CD4-positive, CD25-positive, alpha-beta regulatory T cell (primary cell): ENCODE measurements around the gene ABCA2. TPM values are rescaled to one million over a fixed set of nuclear protein-coding genes. Genes with fewer than 3 reads are reported as not detected.

Source experiments
- ATAC-seq, 2 donors: fragments of 150-1000 bp; cut with Tn5 transposase; one replicate each; pipeline ENCODE4 v1.10.0; 2021; ENCODE audit warnings: low read depth in 2 of 2, moderate number of reproducible peaks in 2 of 2, moderate library complexity in 1 of 2
- DNase-seq, 3 donors: peaks; one replicate each; pipeline versions ENCODE4 v3.0.0 to v3.0.0-alpha.2; 2012 to 2022; ENCODE audit warnings: mixed read lengths in 1 of 3
- H3K27ac ChIP-seq: one replicate; pipeline ENCODE4 v1.7.0; 2013; ENCODE audit warnings: mild to moderate bottlenecking, low read length; ENCODE audit not compliant: insufficient read depth, poor library complexity, severe bottlenecking
- H3K27me3 ChIP-seq: one replicate; pipeline ENCODE4 v1.7.0; 2013; ENCODE audit warnings: low read length; ENCODE audit not compliant: control insufficient read depth, insufficient read depth
- H3K36me3 ChIP-seq: one replicate; pipeline ENCODE4 v1.7.0; 2013; ENCODE audit warnings: mild to moderate bottlenecking, low read length, moderate library complexity; ENCODE audit not compliant: control insufficient read depth, insufficient read depth
- H3K4me1 ChIP-seq: 2 replicates; pipeline ENCODE4 v1.7.0; 2013; ENCODE audit warnings: mild to moderate bottlenecking, low read length; ENCODE audit not compliant: insufficient read depth, control insufficient read depth, poor library complexity, severe bottlenecking
- H3K4me3 ChIP-seq: one replicate; pipeline ENCODE4 v1.7.0; 2013; ENCODE audit warnings: low read depth, mild to moderate bottlenecking, low read length, moderate library complexity
- H3K9me3 ChIP-seq, 2 experiments: 1 replicate in 1 of 2; 2 replicates in 1 of 2; pipeline ENCODE4 v1.7.0; 2013; ENCODE audit warnings: low read length in 2 of 2, mild to moderate bottlenecking in 1 of 2, moderate library complexity in 1 of 2; ENCODE audit not compliant: control insufficient read depth in 2 of 2
- H3K27ac Mint-ChIP-seq, 3 donors: one replicate each; pipeline ENCODE4 v1.8.0; 2020 to 2022; ENCODE audit warnings: mild to moderate bottlenecking in 3 of 3, mixed read lengths in 3 of 3, moderate library complexity in 2 of 3
- H3K27me3 Mint-ChIP-seq: one replicate; pipeline ENCODE4 v1.8.0; 2022; ENCODE audit warnings: mild to moderate bottlenecking, mixed read lengths
- H3K36me3 Mint-ChIP-seq: one replicate; pipeline ENCODE4 v1.8.0; 2020; ENCODE audit warnings: mixed read lengths
- H3K4me1 Mint-ChIP-seq, 4 donors: one replicate each; pipeline ENCODE4 v1.8.0; 2020 to 2022; ENCODE audit warnings: mixed read lengths in 4 of 4, mild to moderate bottlenecking in 1 of 4
- H3K4me3 Mint-ChIP-seq, 4 donors: one replicate each; pipeline ENCODE4 v1.8.0; 2020 to 2022; ENCODE audit warnings: mild to moderate bottlenecking in 4 of 4, mixed read lengths in 4 of 4, moderate library complexity in 3 of 4
- H3K9me3 Mint-ChIP-seq, 7 donors: one replicate each; pipeline ENCODE4 v1.8.0; 2020 to 2022; ENCODE audit warnings: mixed read lengths in 7 of 7, mild to moderate bottlenecking in 3 of 7, moderate library complexity in 2 of 7
- polyA plus RNA-seq, 4 donors: library from polyadenylated mRNA; unstranded; fragments of 300-500 nt; fragmentation: Illumina TruSeq; gene quantifications; one replicate each; pipeline ENCODE4 v1.2.3, GENCODE V29; 2021
- total RNA-seq: library from RNA; stranded (reverse); gene quantifications from one replicate; pipeline ENCODE4 v1.2.3, GENCODE V29; 2022

ABCA2 gene
- total and polyA plus RNA-seq, 5 donors from 2014 or later: 3.8 to 135 (median 4.5) TPM

- peaks cover 31% of the 10 kb centered on the region for H3K4me1 ChIP-seq
- H3K9me3 Mint-ChIP-seq: peaks cover 0 to 1% (median 0%) of the 10 kb centered on the region in 7 donors
- no peak for DNase-seq
These were observed 42.9 kb upstream of the ABCA2 start for GRCh38 chr9:137070906-137071275.

DNA sequence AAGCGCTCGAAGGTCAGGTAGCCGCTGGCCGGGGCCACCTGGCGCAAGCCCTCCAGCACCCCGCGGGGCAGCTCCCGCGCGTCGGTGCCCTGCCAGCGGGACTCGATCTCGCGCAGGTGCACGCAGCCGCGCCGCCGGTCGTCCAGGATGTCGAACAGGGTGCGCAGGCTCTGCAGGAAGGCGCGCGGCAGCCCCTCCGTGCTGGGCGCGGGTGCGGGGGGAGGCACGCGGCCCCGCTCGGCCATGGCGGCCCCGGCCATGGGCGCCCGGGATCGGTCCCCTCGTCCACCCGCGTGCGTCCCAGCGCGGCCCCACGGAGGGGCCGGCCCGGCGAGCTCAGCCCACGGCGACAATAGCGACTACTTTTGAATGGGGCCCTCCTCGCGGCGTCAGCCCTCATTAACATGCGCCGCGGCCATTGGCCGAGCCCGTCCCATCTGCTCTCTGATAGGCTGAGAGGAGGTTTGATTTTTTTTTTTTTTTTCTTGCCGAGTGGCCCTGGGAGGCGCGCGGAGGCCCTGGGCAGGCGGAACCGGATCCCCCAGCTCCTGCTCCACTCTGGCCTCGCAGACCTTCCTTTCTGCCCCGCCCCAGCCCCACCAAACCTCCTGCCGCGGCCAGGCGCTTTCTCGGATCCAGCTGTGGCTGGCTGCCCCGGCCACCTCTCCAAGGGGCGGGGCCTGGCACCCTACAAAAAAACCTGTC lies 42.3 kb upstream of the ABCA2 start, which contains the start of gene SAPCD2:
TSS of gene SAPCD2 (minus strand) at position 357 of the 705 bp plus-strand sequence. CDS start at position 260, 97 bp downstream.
- no peaks in the 10 kb centered on the region for H3K36me3 Mint-ChIP-seq

More at GRCh38 chr9:137070906-137071275, 42.9 kb upstream of the ABCA2 start:
- Mint-ChIP-seq H3K27ac (peak overlapping the region; percentile 49 to 86 (median 69)), H3K4me1 (peaks cover 4 to 20% (median 13%) of the 10 kb centered on the region in 4 donors), H3K4me3 (peak overlapping the region; percentile 47 to 86 (median 78)), H3K27me3 (peaks cover 4% of the 10 kb centered on the region), H3K36me3 (no peaks in the 10 kb centered on the region)
- ATAC-seq: no peak
- Histone ChIP-seq H3K27ac (peak overlapping the region; percentile 63), H3K36me3 (no peaks in the 10 kb centered on the region), H3K4me3 (no peak overlapping the region), H3K9me3 (no peaks in the 10 kb centered on the region), H3K27me3 (no peaks in the 10 kb centered on the region)

GRCh38 chr9:137069508-137070091 lies 41.6 kb upstream of the ABCA2 start:
- H3K4me1 ChIP-seq: peaks cover 31% of the 10 kb centered on the region
- H3K36me3 ChIP-seq: no peaks in the 10 kb centered on the region
- peaks cover 4% of the 10 kb centered on the region for H3K27me3 Mint-ChIP-seq
- peak overlapping the region in 3 of 4 donors; percentile 32 to 62 (median 39) for H3K4me3 Mint-ChIP-seq
- ATAC-seq (no peak), DNase-seq (peak in 1 of 3 donors; percentile 21)
- no peaks in the 10 kb centered on the region for H3K36me3 Mint-ChIP-seq
- H3K9me3 Mint-ChIP-seq: peaks cover 0 to 1% (median 0%) of the 10 kb centered on the region in 7 donors
- H3K27me3 ChIP-seq: no peaks in the 10 kb centered on the region
- H3K27ac ChIP-seq: no peak overlapping the region
- H3K4me1 Mint-ChIP-seq: peaks cover 4 to 20% (median 13%) of the 10 kb centered on the region in 4 donors
- H3K27ac Mint-ChIP-seq: no peak overlapping the region
- H3K9me3 ChIP-seq: no peaks in the 10 kb centered on the region
- H3K4me3 ChIP-seq: no peak overlapping the region

More for the DNA sequence above, 42.3 kb upstream of the ABCA2 start, which contains the start of gene SAPCD2:
- Histone ChIP-seq H3K27ac (peak within 1 kb of the TSS; percentile 63), H3K4me3 (no peak within 1 kb of the TSS), H3K4me1 (peaks cover 31% of the 10 kb centered on the region), H3K36me3 (no peaks in the 10 kb centered on the region), H3K9me3 (no peaks in the 10 kb centered on the region), H3K27me3 (no peaks in the 10 kb centered on the region)
- Mint-ChIP-seq H3K27me3 (peaks cover 4% of the 10 kb centered on the region), H3K9me3 (peaks cover 0 to 1% (median 0%) of the 10 kb centered on the region in 7 donors), H3K4me3 (peak within 1 kb of the TSS; percentile 72 to 88 (median 84)), H3K27ac (peak within 1 kb of the TSS; percentile 49 to 86 (median 69)), H3K4me1 (peaks cover 4 to 20% (median 13%) of the 10 kb centered on the region in 4 donors)
- peak; percentile 87 to 88 for ATAC-seq
- DNase-seq: peak; percentile 83 to 93 (median 89)

DNA sequence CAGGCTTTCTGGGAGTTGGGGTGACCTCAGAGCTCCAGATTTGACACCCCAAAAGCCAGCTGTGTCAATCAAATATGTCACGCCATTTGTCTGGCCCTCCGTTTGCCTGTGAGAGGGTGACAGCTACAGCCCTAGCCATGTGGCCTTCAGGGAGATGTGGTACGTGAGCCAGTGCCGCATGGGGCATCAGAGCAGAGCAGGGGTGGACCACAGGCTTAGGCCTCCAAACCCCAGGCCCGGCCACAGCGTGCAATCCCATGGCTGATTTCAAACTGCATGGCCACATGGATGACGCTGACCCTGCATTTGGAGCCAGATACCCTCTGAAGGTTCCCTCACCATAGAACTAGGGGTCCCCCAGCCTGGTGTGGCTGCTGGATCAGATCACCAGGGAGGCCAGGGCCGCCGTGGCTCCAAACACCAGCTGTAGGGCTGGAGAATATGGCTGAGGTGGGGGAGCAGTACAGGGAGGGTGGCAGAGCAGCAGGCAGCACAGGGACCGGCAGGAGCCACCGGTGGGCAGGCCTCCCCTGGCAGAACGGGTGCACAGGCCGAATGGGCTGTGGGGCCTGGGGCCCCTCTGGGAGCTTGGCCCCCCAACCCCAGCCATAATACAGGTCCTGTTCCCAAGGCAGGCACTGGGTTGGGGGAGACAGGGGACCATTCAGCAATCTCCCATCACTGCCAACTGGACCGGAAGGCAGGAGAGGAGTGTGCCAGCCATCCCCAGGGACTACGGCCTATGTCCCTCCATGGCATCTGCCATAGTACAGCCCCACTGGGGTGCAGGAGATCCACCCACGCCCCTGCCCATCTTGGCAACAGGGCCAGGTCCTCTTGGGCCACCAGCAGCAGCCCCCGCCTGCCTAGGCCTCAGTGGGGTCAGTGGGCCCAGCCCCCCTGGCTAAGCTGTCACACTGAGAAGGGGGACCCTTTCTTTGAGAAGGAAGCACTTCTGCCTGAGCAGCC lies 40.8 kb upstream of the ABCA2 start:
- H3K36me3 ChIP-seq: no peaks in the 10 kb centered on the region
- no peak for ATAC-seq
- H3K27ac ChIP-seq: no peak overlapping the region
- H3K27me3 ChIP-seq: no peaks in the 10 kb centered on the region
- Mint-ChIP-seq H3K27me3 (peaks cover 4% of the 10 kb centered on the region), H3K4me3 (peak overlapping the region in 3 of 4 donors; percentile 32 to 62 (median 39)), H3K27ac (no peak overlapping the region), H3K4me1 (peaks cover 4 to 23% (median 12%) of the 10 kb centered on the region in 4 donors), H3K36me3 (no peaks in the 10 kb centered on the region), H3K9me3 (peaks cover 0 to 1% (median 0%) of the 10 kb centered on the region in 7 donors)
- no peak for DNase-seq
- H3K4me1 ChIP-seq: peaks cover 31% of the 10 kb centered on the region
- no peak overlapping the region for H3K4me3 ChIP-seq
- no peaks in the 10 kb centered on the region for H3K9me3 ChIP-seq

GRCh38 chr9:137067860-137068538 lies 40.0 kb upstream of the ABCA2 start:
- peak; percentile 75 to 93 (median 85) for DNase-seq
- H3K9me3 Mint-ChIP-seq: peaks cover 0 to 1% (median 0%) of the 10 kb centered on the region in 7 donors
- Histone ChIP-seq H3K36me3 (no peaks in the 10 kb centered on the region), H3K27me3 (no peaks in the 10 kb centered on the region), H3K9me3 (no peaks in the 10 kb centered on the region), H3K27ac (peak overlapping the region; percentile 34), H3K4me3 (no peak overlapping the region), H3K4me1 (peaks cover 31% of the 10 kb centered on the region)
- H3K4me3 Mint-ChIP-seq: peak overlapping the region; percentile 59 to 86 (median 80)
- H3K4me1 Mint-ChIP-seq: peaks cover 4 to 23% (median 11%) of the 10 kb centered on the region in 4 donors
- H3K27ac Mint-ChIP-seq: peak overlapping the region; percentile 26 to 86 (median 85)
- H3K36me3 Mint-ChIP-seq: no peaks in the 10 kb centered on the region
- peak; percentile 57 to 64 for ATAC-seq
- H3K27me3 Mint-ChIP-seq: peaks cover 4% of the 10 kb centered on the region

DNA sequence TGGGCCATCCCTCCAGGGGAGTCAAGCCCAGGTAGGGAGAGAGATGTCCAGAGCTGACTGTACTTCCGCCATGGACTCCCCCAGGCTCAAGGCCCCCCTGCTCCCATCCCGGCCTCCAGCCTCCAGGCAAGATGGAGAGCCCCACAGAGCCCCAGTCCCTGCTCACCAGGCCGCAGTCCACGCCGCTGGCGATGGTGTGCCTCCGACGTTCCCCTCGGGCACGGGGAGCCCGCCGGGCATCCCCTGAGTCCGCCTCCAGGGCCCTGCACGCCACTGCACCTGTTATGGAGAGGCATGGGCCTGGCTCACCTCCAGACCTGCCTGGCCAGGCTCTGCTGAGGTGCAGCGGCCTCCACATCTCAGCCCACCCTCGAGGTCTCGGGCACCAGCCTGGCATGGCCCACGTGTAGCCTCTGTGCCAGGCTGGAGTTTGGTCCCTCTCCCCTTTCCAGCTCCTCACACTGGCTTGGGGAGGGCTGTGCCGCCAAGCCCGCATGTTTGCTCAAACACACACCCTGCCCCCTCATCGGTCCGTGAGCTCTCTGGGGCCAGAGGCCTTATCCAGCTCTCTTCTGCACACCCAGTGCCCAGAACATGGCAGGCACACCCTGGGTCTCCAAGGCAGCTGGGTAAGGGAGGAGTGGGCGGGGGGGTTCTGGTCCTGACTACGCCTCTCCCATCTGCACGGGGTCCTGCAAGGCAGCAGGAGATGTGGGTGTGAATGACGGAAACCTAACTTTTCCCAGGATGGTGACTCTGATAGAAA lies 38.2 kb upstream of the ABCA2 start:
- H3K27me3 Mint-ChIP-seq: peaks cover 4% of the 10 kb centered on the region
- Histone ChIP-seq H3K4me1 (peaks cover 31% of the 10 kb centered on the region), H3K27ac (no peak overlapping the region), H3K4me3 (no peak overlapping the region), H3K27me3 (no peaks in the 10 kb centered on the region), H3K36me3 (no peaks in the 10 kb centered on the region), H3K9me3 (no peaks in the 10 kb centered on the region)
- peaks cover 0 to 1% (median 0%) of the 10 kb centered on the region in 7 donors for H3K9me3 Mint-ChIP-seq
- peaks cover 4 to 19% (median 10%) of the 10 kb centered on the region in 4 donors for H3K4me1 Mint-ChIP-seq
- DNase-seq: no peak
- H3K27ac Mint-ChIP-seq: no peak overlapping the region
- ATAC-seq: no peak
- H3K4me3 Mint-ChIP-seq: no peak overlapping the region
- H3K36me3 Mint-ChIP-seq: no peaks in the 10 kb centered on the region
